ENCODE measurements around the gene NRP1. TPM values are rescaled to one million over a fixed set of nuclear protein-coding genes. Genes with fewer than 3 reads are reported as not detected.

The NRP1 gene
- total RNA-seq, 4 donors from 2014 or later, result 91.8 to 175 (median 142) TPM

DNA sequence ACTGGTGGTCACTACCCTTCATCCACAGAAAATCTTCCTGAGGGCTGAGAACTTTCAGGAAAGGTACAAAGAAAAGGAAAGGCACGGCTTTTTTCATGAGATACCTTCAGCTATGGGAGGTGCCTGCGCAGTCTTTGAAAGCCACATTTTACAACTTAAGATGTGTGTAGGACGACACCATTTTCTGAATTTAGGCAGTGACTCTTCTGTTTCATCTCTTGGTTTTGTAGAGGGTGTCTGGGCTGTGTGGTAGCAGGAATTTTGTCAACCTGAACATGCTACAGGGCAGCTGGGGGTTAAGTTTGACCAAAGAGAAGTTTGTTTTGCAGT lies 138.1 kb downstream of the NRP1 start:
- TF ChIP-seq CTCF (IDR thresholded peaks at IDR 0.05; ENCODE audit: low read depth), result no peak

- no peak for TF ChIP-seq CTCF (IDR thresholded peaks at IDR 0.05; ENCODE audit: low read depth)
These were observed 138.7 kb downstream of the NRP1 start for GRCh38 chr10:33195608-33196376.

DNA sequence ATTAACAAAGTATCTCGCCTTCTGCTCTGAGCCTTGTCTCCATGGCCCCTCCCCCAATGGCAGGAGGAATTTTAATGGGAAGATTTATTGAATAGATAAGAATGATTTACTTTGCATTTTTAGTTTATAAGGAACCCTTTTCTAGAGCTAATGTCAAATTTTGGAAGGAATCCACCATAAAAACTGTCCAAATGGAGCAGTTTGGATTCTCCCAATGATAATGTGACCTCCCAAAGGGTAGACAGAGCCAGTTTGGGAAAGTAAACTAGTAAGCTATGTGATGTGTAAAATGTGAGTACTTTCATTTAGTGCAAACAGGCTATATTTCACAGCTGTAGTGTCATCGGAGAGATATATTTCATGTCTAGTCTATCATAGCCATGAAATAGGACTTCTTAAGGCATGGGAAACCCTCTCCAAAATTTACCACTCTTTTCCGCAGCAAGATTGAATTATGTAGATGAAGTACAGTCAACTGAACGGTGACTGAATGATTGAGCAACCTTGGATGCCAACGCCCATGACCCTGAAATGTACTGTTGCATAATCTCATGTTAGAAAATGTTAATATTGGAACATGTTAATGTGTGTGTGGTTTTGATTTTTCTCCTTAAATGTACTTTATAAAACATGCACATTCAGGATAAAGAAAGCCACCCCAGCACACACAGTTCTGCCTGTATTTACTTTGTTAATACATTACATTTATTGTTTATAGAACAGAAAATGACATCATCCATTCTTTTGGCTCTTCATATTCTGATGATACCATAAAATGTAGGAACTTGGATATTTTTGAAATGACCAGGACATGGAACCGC lies 140.6 kb downstream of the NRP1 start:
- TF ChIP-seq CTCF (IDR thresholded peaks at IDR 0.05; ENCODE audit: low read depth), result no peak

GRCh38 chr10:33193057-33193700 lies 141.3 kb downstream of the NRP1 start:
- TF ChIP-seq CTCF (IDR thresholded peaks at IDR 0.05; ENCODE audit: low read depth), result no peak

DNA sequence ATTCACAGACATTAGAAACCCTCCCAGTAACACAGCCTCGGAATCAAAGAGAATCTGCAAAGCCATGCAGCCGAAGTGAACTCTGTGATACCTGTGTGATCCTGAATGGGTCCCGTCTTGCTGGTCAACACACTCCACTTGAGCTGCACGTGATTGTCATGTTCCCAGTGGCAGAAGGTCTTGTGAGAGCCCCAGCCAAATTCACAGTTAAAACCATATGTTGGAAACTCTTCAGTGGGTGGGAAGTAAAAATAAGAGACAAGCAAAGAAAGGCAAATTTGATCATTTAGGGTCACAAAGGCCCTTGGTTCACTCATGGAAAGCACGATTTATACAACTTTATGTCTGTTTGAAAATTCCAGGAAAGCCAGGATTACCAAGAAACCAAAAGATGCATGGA lies 142.3 kb downstream of the NRP1 start:
- TF ChIP-seq CTCF (IDR thresholded peaks at IDR 0.05; ENCODE audit: low read depth), result no peak

- no peak for TF ChIP-seq CTCF (IDR thresholded peaks at IDR 0.05; ENCODE audit: low read depth)
These were observed 144.1 kb downstream of the NRP1 start for GRCh38 chr10:33190406-33190805.

GRCh38 chr10:33189808-33190207 lies 144.7 kb downstream of the NRP1 start:
- no peak for TF ChIP-seq CTCF (IDR thresholded peaks at IDR 0.05; ENCODE audit: low read depth)
